ENCODE results near the gene STRADB. TPM values are rescaled to one million over a fixed set of nuclear protein-coding genes. Genes with fewer than 3 reads are reported as not detected.

Gene STRADB
- total RNA-seq, 1 experiment from 2014 or later: 40.5 TPM

GRCh38 chr2:201420442-201421113 lies 31.0 kb upstream of the STRADB start:
- Histone ChIP-seq H3K27me3 (ENCODE audit: insufficient read depth, low read length) (no peaks in the 10 kb centered on the region), H2AK5ac (ENCODE audit: insufficient read length, low read length) (no peak overlapping the region), H3K14ac (ENCODE audit: insufficient read depth, low read length) (no peak overlapping the region), H2AFZ (ENCODE audit: low read length) (no peak overlapping the region), H4K5ac (ENCODE audit: insufficient read length, low read depth, low read length) (no peak overlapping the region), H3K23me2 (ENCODE audit: insufficient read length, low read depth, low read length, poor library complexity, severe bottlenecking) (no peaks in the 10 kb centered on the region), H3T11ph (ENCODE audit: low read length) (no peak overlapping the region), H3K4me2 (ENCODE audit: insufficient read depth, insufficient read length, low read length) (no peak overlapping the region), H3K79me1 (ENCODE audit: insufficient read depth, low read depth, low read length, poor library complexity, severe bottlenecking) (no peaks in the 10 kb centered on the region), H3K9me3 (ENCODE audit: control insufficient read depth, low read depth, low read length) (no peaks in the 10 kb centered on the region), H3K79me2 (ENCODE audit: insufficient read depth, low read length) (no peaks in the 10 kb centered on the region), H2BK120ac (ENCODE audit: low read depth, low read length, poor library complexity, severe bottlenecking) (no peak overlapping the region), H2BK15ac (ENCODE audit: low read depth, low read length) (no peak overlapping the region), H3K56ac (ENCODE audit: insufficient read length, low read depth, low read length) (no peak overlapping the region), H3K27ac (ENCODE audit: insufficient read length, low read depth, low read length) (no peak overlapping the region), H4K91ac (ENCODE audit: insufficient read length, low read depth, low read length) (no peak overlapping the region), H2BK20ac (ENCODE audit: low read depth, low read length, poor library complexity, severe bottlenecking) (no peak overlapping the region), H4K8ac (replicated peaks; ENCODE audit: insufficient read length, low read depth, low read length) (no peak overlapping the region), H3K18ac (ENCODE audit: insufficient read length, low read depth, low read length) (no peak overlapping the region), H4K20me1 (ENCODE audit: control insufficient read depth, insufficient read depth, insufficient read length) (no peaks in the 10 kb centered on the region), H2BK5ac (ENCODE audit: insufficient read length, low read length) (no peak overlapping the region), H3K9ac (ENCODE audit: extremely low read depth, insufficient read length, low read length) (no peak overlapping the region), H2BK12ac (ENCODE audit: insufficient read length, low read depth, low read length) (no peak overlapping the region), H3K4ac (ENCODE audit: low read depth, low read length) (no peak overlapping the region), H3K4me1 (ENCODE audit: insufficient read depth, low read length) (no peaks in the 10 kb centered on the region), H3K23ac (ENCODE audit: insufficient read length, low read depth, low read length) (no peak overlapping the region)
- no peak for DNase-seq
- Mint-ChIP-seq H3K36me3 (ENCODE audit: insufficient read depth in 1 of 3, low read depth in 3 of 3) (no peaks in the 10 kb centered on the region), H3K9me3 (no peaks in the 10 kb centered on the region), H3K27me3 (ENCODE audit: low read depth) (no peaks in the 10 kb centered on the region), H3K27ac (no peak overlapping the region), H3K4me1 (peaks cover 3% of the 10 kb centered on the region in 2 experiments; a peak in 3 of 4 replicates), H3K4me3 (no peak overlapping the region)
- TF ChIP-seq CTCF (conservative IDR thresholded peaks at IDR 0.05): no peak
- no CpG with 5 or more reads among the region's 3 CpGs for WGBS (ENCODE audit: extremely low coverage, insufficient read length, low lambda C conversion rate)

Measured in H9 (cell line).